Endodermal cell (in vitro differentiated cells): ENCODE data around the gene PIGX. TPM values are rescaled to one million over a fixed set of nuclear protein-coding genes. Genes with fewer than 3 reads are reported as not detected.

Experiments
- DNase-seq: peaks from one replicate; pipeline ENCODE4 v3.0.0-alpha.2; 2017
- H3K27ac ChIP-seq: 2 replicates; pipeline ENCODE4 v1.5.1; 2013; ENCODE audit warnings: mild to moderate bottlenecking, low read depth, low read length, moderate library complexity
- H3K27me3 ChIP-seq: 2 replicates; pipeline ENCODE4 v1.6.1; 2013; ENCODE audit warnings: mild to moderate bottlenecking, low read length, moderate library complexity; ENCODE audit not compliant: insufficient read depth, control insufficient read depth, poor library complexity, severe bottlenecking
- H3K36me3 ChIP-seq: 2 replicates; pipeline ENCODE4 v1.7.0; 2013; ENCODE audit warnings: mild to moderate bottlenecking, low read length, moderate library complexity; ENCODE audit not compliant: control insufficient read depth, insufficient read depth
- H3K4me1 ChIP-seq: one replicate; pipeline ENCODE4 v1.7.0; 2013; ENCODE audit warnings: low read length; ENCODE audit not compliant: control insufficient read depth, insufficient read depth
- H3K4me3 ChIP-seq: 2 replicates; pipeline ENCODE4 v1.5.1; 2013; ENCODE audit warnings: mild to moderate bottlenecking, low read length, moderate library complexity
- H3K9ac ChIP-seq: 2 replicates; pipeline ENCODE4 v1.6.1; 2013; ENCODE audit warnings: mild to moderate bottlenecking, low read length, moderate library complexity; ENCODE audit not compliant: poor library complexity, severe bottlenecking; ENCODE audit errors: extremely low read depth
- H3K9me3 ChIP-seq: 2 replicates; pipeline ENCODE4 v1.6.1; 2013; ENCODE audit warnings: mild to moderate bottlenecking, low read length, moderate library complexity; ENCODE audit not compliant: control insufficient read depth
- H3K27ac Mint-ChIP-seq: 2 replicates; pipeline ENCODE4 v1.8.0; 2020; ENCODE audit warnings: mixed read lengths
- H3K27me3 Mint-ChIP-seq: 2 replicates; pipeline ENCODE4 v1.8.0; 2021; ENCODE audit warnings: mild to moderate bottlenecking, mixed read lengths; ENCODE audit not compliant: insufficient read depth
- H3K36me3 Mint-ChIP-seq: 2 replicates; pipeline ENCODE4 v1.8.0; 2020; ENCODE audit warnings: low read depth, mixed read lengths
- H3K4me1 Mint-ChIP-seq: 2 replicates; pipeline ENCODE4 v1.8.0; 2020; ENCODE audit warnings: mixed read lengths
- H3K4me3 Mint-ChIP-seq: 2 replicates; pipeline ENCODE4 v1.8.0; 2020; ENCODE audit warnings: mild to moderate bottlenecking, moderate library complexity, mixed read lengths
- H3K9me3 Mint-ChIP-seq: 2 replicates; pipeline ENCODE4 v1.8.0; 2020; ENCODE audit warnings: mild to moderate bottlenecking, mixed read lengths
- WGBS, 2 experiments: methylation state at CpG; one replicate each; pipeline versions ENCODE4 v1.1.5 to v1.1.7; 2013; ENCODE audit warnings: missing lambda C conversion rate in 2 of 2, mixed read lengths in 1 of 2; ENCODE audit not compliant: insufficient coverage in 1 of 2, insufficient read length in 1 of 2; 5-methylcytosine and 5-hydroxymethylcytosine counted together
- total RNA-seq, 2 donors: library from RNA; stranded (reverse); fragmentation: NEBNext Ultra II Directional in 1 of 2; extraction: Animal tissue kit (Norgen Biotek cat#: 25700) in 1 of 2; gene quantifications; 2 replicates in 1 of 2; 3 replicates in 1 of 2; pipeline ENCODE4 v1.2.1, GENCODE V29; 2021
- TF ChIP-seq, protein P1 (sequence below): fragments of 200-600 bp; sonication (generic); conservative IDR thresholded peaks from 2 replicates; pipeline ENCODE4 v1.5.0; 2021; ENCODE audit warnings: antibody characterized with exemption, mild to moderate bottlenecking

Gene PIGX
- total RNA-seq, 2 donors from 2014 or later, result 21.8 to 33.3 TPM

DNA sequence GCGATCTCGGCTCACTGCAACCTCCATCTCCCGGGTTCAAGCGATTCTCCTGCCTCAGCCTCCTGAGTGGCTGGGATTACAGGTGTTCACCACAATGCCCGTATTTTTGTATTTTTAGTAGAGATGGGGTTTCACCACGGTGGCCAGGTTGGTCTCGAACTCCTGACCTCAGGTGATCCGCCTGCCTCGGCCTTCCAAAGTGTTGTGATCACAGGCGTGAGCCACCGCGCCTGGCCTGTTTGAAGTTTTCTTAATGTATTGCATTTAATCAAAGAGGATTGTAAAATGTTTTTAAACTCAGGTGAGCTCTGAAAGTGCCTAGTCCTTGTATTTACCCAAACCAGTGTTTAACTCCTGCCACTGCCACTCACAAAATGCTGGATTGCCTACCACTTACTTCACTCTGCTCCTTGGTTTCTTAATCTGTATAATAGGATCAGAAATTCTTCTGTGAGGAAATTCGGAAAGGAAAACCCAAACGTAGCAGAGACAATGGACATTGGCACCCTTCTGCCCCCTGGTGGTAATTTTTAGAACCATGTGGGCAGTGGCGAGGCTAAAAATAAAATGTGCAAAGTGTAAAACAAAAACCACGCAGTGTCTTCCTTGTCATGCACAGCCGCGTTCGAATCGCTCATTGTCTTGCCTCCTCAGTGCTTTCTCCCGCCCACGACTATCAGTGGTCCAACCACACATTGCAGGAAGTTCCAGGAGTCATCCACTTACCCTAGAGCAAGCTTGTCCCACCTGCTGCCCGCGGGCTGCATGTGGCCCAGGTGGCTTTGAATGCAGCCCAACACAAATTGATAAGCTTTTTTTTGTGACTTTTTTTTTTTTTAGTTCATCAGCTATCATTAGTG is 27.4 kb upstream of the PIGX start:
- H3K9me3 Mint-ChIP-seq, result peaks cover 28% of the 10 kb centered on the region
- DNase-seq, result peak; percentile 82
- H3K4me1 Mint-ChIP-seq, result no peaks in the 10 kb centered on the region
- Histone ChIP-seq H3K27ac (no peak overlapping the region), H3K4me3 (no peak overlapping the region), H3K9ac (no peak overlapping the region), H3K9me3 (peaks cover 12% of the 10 kb centered on the region), H3K36me3 (no peaks in the 10 kb centered on the region), H3K27me3 (no peaks in the 10 kb centered on the region), H3K4me1 (no peaks in the 10 kb centered on the region)
- TF ChIP-seq, protein P1, sequence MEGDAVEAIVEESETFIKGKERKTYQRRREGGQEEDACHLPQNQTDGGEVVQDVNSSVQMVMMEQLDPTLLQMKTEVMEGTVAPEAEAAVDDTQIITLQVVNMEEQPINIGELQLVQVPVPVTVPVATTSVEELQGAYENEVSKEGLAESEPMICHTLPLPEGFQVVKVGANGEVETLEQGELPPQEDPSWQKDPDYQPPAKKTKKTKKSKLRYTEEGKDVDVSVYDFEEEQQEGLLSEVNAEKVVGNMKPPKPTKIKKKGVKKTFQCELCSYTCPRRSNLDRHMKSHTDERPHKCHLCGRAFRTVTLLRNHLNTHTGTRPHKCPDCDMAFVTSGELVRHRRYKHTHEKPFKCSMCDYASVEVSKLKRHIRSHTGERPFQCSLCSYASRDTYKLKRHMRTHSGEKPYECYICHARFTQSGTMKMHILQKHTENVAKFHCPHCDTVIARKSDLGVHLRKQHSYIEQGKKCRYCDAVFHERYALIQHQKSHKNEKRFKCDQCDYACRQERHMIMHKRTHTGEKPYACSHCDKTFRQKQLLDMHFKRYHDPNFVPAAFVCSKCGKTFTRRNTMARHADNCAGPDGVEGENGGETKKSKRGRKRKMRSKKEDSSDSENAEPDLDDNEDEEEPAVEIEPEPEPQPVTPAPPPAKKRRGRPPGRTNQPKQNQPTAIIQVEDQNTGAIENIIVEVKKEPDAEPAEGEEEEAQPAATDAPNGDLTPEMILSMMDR, result peak; percentile 94
- whole genome bisulfite sequencing, 2 experiments, result 47 to 59% methylated on average over 16 to 24 of the region's 24 CpGs
- no peaks in the 10 kb centered on the region for H3K27me3 Mint-ChIP-seq
- no peak overlapping the region for H3K27ac Mint-ChIP-seq
- no peak overlapping the region for H3K4me3 Mint-ChIP-seq
- peaks cover 6% of the 10 kb centered on the region for H3K36me3 Mint-ChIP-seq

DNA sequence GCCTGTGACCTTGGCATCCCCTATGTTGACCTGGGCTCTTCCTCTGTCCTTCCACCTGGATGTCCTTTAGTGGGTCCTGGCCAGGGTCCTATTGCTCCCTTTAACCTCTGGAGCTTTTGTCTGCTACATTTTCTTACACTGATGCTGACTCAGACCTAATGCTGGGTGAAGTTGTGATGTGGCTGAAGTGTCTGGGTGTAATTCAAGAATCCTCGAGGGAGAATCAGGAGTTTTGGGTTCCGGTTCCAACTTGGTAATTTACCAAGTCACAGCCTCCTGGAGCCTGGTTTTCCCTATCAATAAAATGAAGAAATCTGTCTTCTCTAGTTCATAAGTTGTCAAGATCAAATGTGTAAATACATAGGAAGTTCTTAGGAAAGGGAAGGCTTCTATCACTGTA is 25.7 kb upstream of the PIGX start:
- DNase-seq, result no peak
- TF ChIP-seq, protein P1, result no peak
- Mint-ChIP-seq H3K4me1 (no peaks in the 10 kb centered on the region), H3K27me3 (no peaks in the 10 kb centered on the region), H3K4me3 (no peak overlapping the region), H3K27ac (no peak overlapping the region), H3K36me3 (peaks cover 6% of the 10 kb centered on the region), H3K9me3 (peaks cover 28% of the 10 kb centered on the region)
- H3K36me3 ChIP-seq, result no peaks in the 10 kb centered on the region
- WGBS, 2 experiments, result 86 to 90% methylated on average over 1 to 2 of the region's 2 CpGs
- H3K9me3 ChIP-seq, result peaks cover 12% of the 10 kb centered on the region
- no peak overlapping the region for H3K27ac ChIP-seq
- H3K4me3 ChIP-seq, result no peak overlapping the region
- H3K27me3 ChIP-seq, result no peaks in the 10 kb centered on the region
- H3K9ac ChIP-seq, result no peak overlapping the region
- no peaks in the 10 kb centered on the region for H3K4me1 ChIP-seq

GRCh38 chr3:196688349-196688748 is 23.8 kb upstream of the PIGX start:
- Histone ChIP-seq H3K9me3 (peaks cover 2% of the 10 kb centered on the region), H3K4me3 (no peak overlapping the region), H3K27me3 (no peaks in the 10 kb centered on the region), H3K36me3 (no peaks in the 10 kb centered on the region), H3K27ac (no peak overlapping the region), H3K9ac (no peak overlapping the region), H3K4me1 (no peaks in the 10 kb centered on the region)
- Mint-ChIP-seq H3K4me1 (no peaks in the 10 kb centered on the region), H3K36me3 (peaks cover 2% of the 10 kb centered on the region), H3K27me3 (no peaks in the 10 kb centered on the region), H3K4me3 (no peak overlapping the region), H3K27ac (no peak overlapping the region), H3K9me3 (peaks cover 14% of the 10 kb centered on the region)
- 77 to 86% methylated on average over 5 of the region's 5 CpGs for WGBS, 2 experiments
- no peak for DNase-seq
- TF ChIP-seq, protein P1, result no peak
